HepG2 (cell line): ENCODE data around the gene RPTOR. TPM values are rescaled to one million over a fixed set of nuclear protein-coding genes. Genes with fewer than 3 reads are reported as not detected.

Source experiments
- ATAC-seq: fragments of 200-7000 bp; cut with Tn5 transposase; 3 replicates; pipeline ENCODE4 v1.9.1; 2020; ENCODE audit warnings: mild to moderate bottlenecking, moderate library complexity
- BruUV-seq: library from RNA; stranded (reverse); fragments of 400-500 nt; replicated peaks from 2 replicates; lab custom pipeline; 2021; lab: Mats Ljungman, UMichigan
- CTCF ChIA-PET: fragments of 300-600 bp; formaldehyde crosslinking; extraction: SDS; loops from one replicate; lab custom pipeline; 2021; ENCODE audit warnings: low total read pairs, inconsistent platforms, low intra/inter-chr PET ratio; lab: Yijun Ruan, JAX
- POLR2A ChIA-PET: fragments of 350-600 bp; sonication (Branson Sonifier 250); formaldehyde crosslinking; loops from one replicate; lab custom pipeline; 2020; ENCODE audit warnings: antibody characterized with exemption, inconsistent platforms; lab: Yijun Ruan, JAX
- DNase-seq: peaks from one replicate; pipeline ENCODE4 v3.0.0-alpha.2; 2015; ENCODE audit warnings: low spot score
- FAIRE-seq: peaks from 3 replicates; lab custom pipeline; 2011; peaks lifted over from hg19 to GRCh38; lab: Jason Lieb, UNC
- H2AFZ ChIP-seq: one replicate; pipeline ENCODE4 v1.6.1; 2011; ENCODE audit warnings: low read length, inconsistent platforms
- H3K27ac ChIP-seq: fragments of 300-600 bp; 3 replicates; pipeline ENCODE4 v1.8.0; 2011; ENCODE audit warnings: mixed run types, mild to moderate bottlenecking, mixed read lengths, low read length, inconsistent platforms; ENCODE audit not compliant: insufficient read depth; ENCODE audit errors: extremely low read length
- H3K27me3 ChIP-seq, 2 experiments: fragments of 200-600 bp in 1 of 2; 2 replicates in 1 of 2; 3 replicates in 1 of 2; pipeline versions ENCODE4 v1.6.0 to v1.8.0; 2011; ENCODE audit warnings: low read length in 2 of 2, mild to moderate bottlenecking in 2 of 2, moderate library complexity in 2 of 2, inconsistent platforms in 1 of 2; ENCODE audit not compliant: insufficient read depth in 2 of 2, control insufficient read depth in 1 of 2
- H3K36me3 ChIP-seq, 2 experiments: fragments of 200-600 bp in 1 of 2; replicated peaks in 1 of 2; 2 replicates in 1 of 2; 3 replicates in 1 of 2; pipeline versions ENCODE4 v1.5.1 to v1.8.0; 2011; ENCODE audit warnings: low read length in 2 of 2, inconsistent platforms in 1 of 2; ENCODE audit not compliant: insufficient read depth in 2 of 2, control insufficient read depth in 1 of 2
- H3K4me1 ChIP-seq: 2 replicates; pipeline ENCODE4 v1.5.1; 2012; ENCODE audit warnings: low read length, inconsistent platforms; ENCODE audit not compliant: insufficient read depth
- H3K4me2 ChIP-seq: 2 replicates; pipeline ENCODE4 v1.6.0; 2011; ENCODE audit warnings: low read depth, low read length, inconsistent platforms
- H3K4me3 ChIP-seq, 3 experiments: fragments of 200-600 bp in 1 of 3; sonication (generic), shearing (Covaris generic) in 1 of 3; replicated peaks in 1 of 3; 2 replicates each; pipeline ENCODE4 v1.5.1; 2011 to 2016; ENCODE audit warnings: low read length in 3 of 3, inconsistent platforms in 2 of 3, low read depth in 2 of 3, mild to moderate bottlenecking in 2 of 3, control low read depth in 1 of 3, mixed read lengths in 1 of 3; ENCODE audit not compliant: insufficient read depth in 1 of 3
- H3K79me2 ChIP-seq: one replicate; pipeline ENCODE4 v1.6.1; 2011; ENCODE audit warnings: low read length, inconsistent platforms; ENCODE audit not compliant: insufficient read depth
- H3K9ac ChIP-seq: 2 replicates; pipeline ENCODE4 v1.6.0; 2011; ENCODE audit warnings: mild to moderate bottlenecking, low read depth, low read length, inconsistent platforms; ENCODE audit not compliant: insufficient read depth
- H3K9me3 ChIP-seq: 2 replicates; pipeline ENCODE4 v1.5.1; 2012; ENCODE audit warnings: mild to moderate bottlenecking, low read length
- H4K20me1 ChIP-seq: 2 replicates; pipeline ENCODE4 v1.6.0; 2011; ENCODE audit warnings: inconsistent platforms, mild to moderate bottlenecking, low read length, moderate library complexity; ENCODE audit not compliant: insufficient read depth
- CBX1 ChIP-seq: IDR thresholded peaks from one replicate; pipeline ENCODE4 v1.6.1; 2016; ENCODE audit warnings: antibody characterized with exemption, low read depth
- ESRRA ChIP-seq: sonication (generic); formaldehyde crosslinking; IDR thresholded peaks from 2 replicates; pipeline ENCODE4 v1.5.1; 2020; ENCODE audit warnings: mild to moderate bottlenecking, low read depth, missing genetic modification reagents
- HNF4A ChIP-seq: sonication (generic); formaldehyde crosslinking; IDR thresholded peaks from 2 replicates; pipeline ENCODE4 v1.4.0; 2020; ENCODE audit warnings: missing genetic modification reagents
- NR0B2 ChIP-seq: sonication (generic); formaldehyde crosslinking; IDR thresholded peaks from 2 replicates; pipeline ENCODE4 v1.4.0; 2020; ENCODE audit warnings: mild to moderate bottlenecking, missing genetic modification reagents
- NR2F1 ChIP-seq, 2 experiments: fragments of 450-650 bp in 1 of 2; formaldehyde crosslinking in 1 of 2; IDR thresholded peaks; 2 replicates each; pipeline versions ENCODE4 v1.5.0 to v1.6.1; 2016 to 2020; ENCODE audit warnings: mild to moderate bottlenecking in 1 of 2, missing compliant biosample characterization in 1 of 2, missing genetic modification reagents in 1 of 2, moderate library complexity in 1 of 2
- NR2F6 ChIP-seq, 2 experiments: IDR thresholded peaks; 2 replicates each; pipeline ENCODE4 v1.6.1; 2016; ENCODE audit warnings: antibody characterized with exemption in 1 of 2, mild to moderate bottlenecking in 1 of 2
- RARA ChIP-seq: IDR thresholded peaks from 2 replicates; pipeline ENCODE4 v1.6.1; 2016; ENCODE audit warnings: missing genetic modification reagents, missing compliant biosample characterization
- RBM22 ChIP-seq: fragments of 200-400 bp; formaldehyde crosslinking; optimal IDR thresholded peaks from 2 replicates; pipeline ENCODE3; 2017; ENCODE audit warnings: mild to moderate bottlenecking, low read length, moderate library complexity
- RXRA ChIP-seq: sonication (generic); formaldehyde crosslinking; IDR thresholded peaks from 2 replicates; pipeline ENCODE4 v1.5.1; 2020; ENCODE audit warnings: missing genetic modification reagents
- RXRB ChIP-seq: IDR thresholded peaks from 2 replicates; pipeline ENCODE4 v1.6.1; 2016; ENCODE audit warnings: borderline replicate concordance, missing genetic modification reagents, missing compliant biosample characterization
- TARDBP ChIP-seq: sonication (generic); formaldehyde crosslinking; IDR thresholded peaks from 2 replicates; pipeline ENCODE4 v1.8.0; 2022; ENCODE audit warnings: mild to moderate bottlenecking, missing genetic modification reagents
- THRA ChIP-seq: sonication (generic); formaldehyde crosslinking; IDR thresholded peaks from 2 replicates; pipeline ENCODE4 v1.4.0; 2020; ENCODE audit warnings: missing genetic modification reagents, borderline replicate concordance
- ZNF496 ChIP-seq: sonication (generic); formaldehyde crosslinking; IDR thresholded peaks from 2 replicates; pipeline ENCODE4 v1.8.1; 2023; ENCODE audit warnings: mild to moderate bottlenecking, moderate library complexity, missing genetic modification reagents; ENCODE audit not compliant: insufficient replicate concordance
- ZNF570 ChIP-seq: sonication (generic); formaldehyde crosslinking; IDR thresholded peaks from 2 replicates; pipeline ENCODE4 v1.4.0; 2020; ENCODE audit warnings: mild to moderate bottlenecking, missing genetic modification reagents, borderline replicate concordance
- ZNF766 ChIP-seq: sonication (generic); formaldehyde crosslinking; IDR thresholded peaks from 2 replicates; pipeline ENCODE4 v1.5.0; 2020; ENCODE audit warnings: missing genetic modification reagents, borderline replicate concordance
- WGBS: methylation state at CpG from one replicate; pipeline ENCODE4 v1.1.6; 2017; ENCODE audit warnings: low lambda C conversion rate; 5-methylcytosine and 5-hydroxymethylcytosine counted together
- in situ Hi-C: cut with HindIII; loops from 2 replicates; pipeline ENCODE4 v1.10.0; 2017; ENCODE audit warnings: low pct_unique_long_range_greater_than_20kb; ENCODE audit not compliant: extremely low pct_ligation_motif_present
- intact Hi-C: fragments of 100-400 bp; cut with micrococcal nuclease; formaldehyde crosslinking; loops from one replicate; pipeline ENCODE4 v1.10.0; 2022; ENCODE audit not compliant: unreplicated experiment
- polyA plus RNA-seq, 8 experiments: library from polyadenylated mRNA; depleted of rRNA in 3 of 8; stranded (reverse) in 7 of 8; unstranded in 1 of 8; fragments of >200 nt; fragmentation: Illumina TruSeq in 4 of 8; extraction: Trizol in 4 of 8; gene quantifications; 2 replicates each; pipeline versions ENCODE4 v1.2.1 to v1.2.3, GENCODE V29; 2011 to 2016; ENCODE audit warnings: low read depth in 4 of 8, missing spikeins in 1 of 8, mixed read lengths in 1 of 8; ENCODE audit not compliant: insufficient read depth in 1 of 8
- total RNA-seq, 5 experiments: library from RNA; depleted of rRNA; stranded (reverse); fragments of >200 nt; fragmentation: Illumina TruSeq; extraction: Trizol; gene quantifications; 2 replicates each; pipeline ENCODE4 v1.2.3, GENCODE V29; 2016; ENCODE audit warnings: low read depth in 1 of 5
- TF ChIP-seq, protein P1 (sequence below): sonication (generic); formaldehyde crosslinking; IDR thresholded peaks from 2 replicates; pipeline ENCODE4 v1.5.1; 2020; ENCODE audit warnings: mild to moderate bottlenecking, moderate library complexity, missing genetic modification reagents

RPTOR gene
- total and polyA plus RNA-seq, 2 of the 13 experiments (the other 11 are each of a cell fraction or from before 2014, with no cell fraction given): 6.6 to 25.3 TPM

GRCh38 chr17:80860703-80861417 is 316.2 kb downstream of the RPTOR start:
- TF ChIP-seq RBM22: peak; percentile 29
- no peak for TF ChIP-seq ZNF766
- TF ChIP-seq RARA (CRISPR knock-in tag): peak; percentile 46; the same call in 1 of the 2 replicates
- no peak for TF ChIP-seq NR0B2
- TF ChIP-seq THRA (CRISPR knock-in tag): peak; percentile 36; the same call in 1 of the 2 replicates
- TF ChIP-seq, protein P1, sequence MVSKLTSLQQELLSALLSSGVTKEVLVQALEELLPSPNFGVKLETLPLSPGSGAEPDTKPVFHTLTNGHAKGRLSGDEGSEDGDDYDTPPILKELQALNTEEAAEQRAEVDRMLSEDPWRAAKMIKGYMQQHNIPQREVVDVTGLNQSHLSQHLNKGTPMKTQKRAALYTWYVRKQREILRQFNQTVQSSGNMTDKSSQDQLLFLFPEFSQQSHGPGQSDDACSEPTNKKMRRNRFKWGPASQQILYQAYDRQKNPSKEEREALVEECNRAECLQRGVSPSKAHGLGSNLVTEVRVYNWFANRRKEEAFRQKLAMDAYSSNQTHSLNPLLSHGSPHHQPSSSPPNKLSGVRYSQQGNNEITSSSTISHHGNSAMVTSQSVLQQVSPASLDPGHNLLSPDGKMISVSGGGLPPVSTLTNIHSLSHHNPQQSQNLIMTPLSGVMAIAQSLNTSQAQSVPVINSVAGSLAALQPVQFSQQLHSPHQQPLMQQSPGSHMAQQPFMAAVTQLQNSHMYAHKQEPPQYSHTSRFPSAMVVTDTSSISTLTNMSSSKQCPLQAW: no peak
- TF ChIP-seq TARDBP (CRISPR knock-in tag): no peak
- peak; percentile 27; the same call in 1 of the 2 replicates for TF ChIP-seq HNF4A (CRISPR knock-in tag)
- no peak for TF ChIP-seq CBX1
- TF ChIP-seq ESRRA (CRISPR knock-in tag): peak; percentile 77; the same call in 1 of the 2 replicates
- peak; percentile 55 for TF ChIP-seq NR2F6 (IDR thresholded peaks at IDR 0.05)
- peak; percentile 54 for TF ChIP-seq NR2F6 (CRISPR knock-in tag; IDR thresholded peaks at IDR 0.05)
- no peak for TF ChIP-seq ZNF496
- TF ChIP-seq RXRB (CRISPR knock-in tag): peak; percentile 39; the same call in 1 of the 2 replicates
- peak; percentile 49; the same call in 1 of the 2 replicates for TF ChIP-seq RXRA (CRISPR knock-in tag)
- no peak for TF ChIP-seq ZNF570 (CRISPR knock-in tag)
- 0 out of 4 replicates have a peak, but pooled peaks of 1 of the 2 experiments have one; percentile 21 for TF ChIP-seq NR2F1 (CRISPR knock-in tag; IDR thresholded peaks at IDR 0.05)
- no peaks in the 10 kb centered on the region for H3K79me2 ChIP-seq
- 92% methylated on average over 11 of the region's 11 CpGs for WGBS
- no peak overlapping the region for H2AFZ ChIP-seq
- BruUV-seq: no TSS peak
- H3K27ac ChIP-seq: no peak overlapping the region
- peaks cover 8% of the 10 kb centered on the region; the same call in 1 of the 2 replicates for H3K4me1 ChIP-seq
- in situ Hi-C loops: no loop called here
- H4K20me1 ChIP-seq: no peaks in the 10 kb centered on the region
- ChIA-PET CTCF (no interaction called here), POLR2A (no interaction called here)
- no peak for DNase-seq
- H3K4me2 ChIP-seq: no peak overlapping the region
- no peaks in the 10 kb centered on the region for H3K9me3 ChIP-seq
- FAIRE-seq: no peak
- no peak overlapping the region for H3K4me3 ChIP-seq
- H3K9ac ChIP-seq: no peak overlapping the region; the same call in 1 of the 2 replicates
- H3K36me3 ChIP-seq: peaks cover 21 to 23% of the 10 kb centered on the region in 2 experiments
- intact Hi-C loops: no loop called here
- H3K27me3 ChIP-seq: no peaks in the 10 kb centered on the region
- ATAC-seq: no peak
